ENCODE measurements around the gene AGAP1. TPM values are rescaled to one million over a fixed set of nuclear protein-coding genes. Genes with fewer than 3 reads are reported as not detected.

The AGAP1 gene
- total and polyA plus RNA-seq, 2 donors (not counting 3 experiments of a cell fraction or from before 2014, with no cell fraction given) = 10.2 to 20.9 TPM

DNA sequence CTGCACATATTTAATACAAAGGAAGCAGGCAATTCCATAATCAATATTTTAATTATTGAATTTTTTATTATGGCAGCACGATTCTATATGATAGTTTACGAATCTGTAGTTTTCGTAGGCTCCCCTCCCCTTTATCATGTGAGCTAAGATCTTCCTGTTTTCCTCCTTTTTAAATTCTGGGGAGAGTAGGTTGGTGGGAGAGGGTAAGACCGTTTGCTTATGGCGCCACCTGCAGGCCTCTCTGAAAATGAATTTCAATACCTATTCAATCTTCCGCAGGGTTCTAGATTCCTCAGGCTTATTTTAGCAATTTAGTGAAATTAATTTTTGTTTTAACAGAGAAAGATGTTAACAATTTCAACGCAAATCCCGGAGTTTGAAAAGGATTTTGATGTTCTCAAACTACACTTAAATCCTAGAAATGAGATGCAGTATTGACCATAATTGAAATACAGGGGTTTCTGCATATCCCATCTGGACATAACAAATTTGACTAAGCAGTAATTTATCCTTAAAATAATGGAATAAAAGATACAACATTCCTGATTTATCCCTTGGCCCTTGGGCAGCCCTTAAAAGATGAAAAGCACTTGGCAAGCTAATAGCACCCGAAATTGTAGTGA is 687.1 kb downstream of the AGAP1 start:
- dilution Hi-C loops (cut with MboI; ENCODE audit: extremely low pct_ligation_motif_present, low sequenced_read_pairs) = no loop called here
- BruUV-seq (replicated peaks) = no TSS peak
- H3K4me3 ChIP-seq (replicated peaks in 1 of 3; ENCODE audit: insufficient read depth in 1 of 3, low read depth in 1 of 3, low read length in 3 of 3) = peak overlapping the region in 1 of 3 experiments; percentile 65
- no peaks in the 10 kb centered on the region for H3K9me3 ChIP-seq (replicated peaks; ENCODE audit: control insufficient read depth, insufficient read depth, low read length)
- no peaks in the 10 kb centered on the region for H3K36me3 ChIP-seq (ENCODE audit: control insufficient read depth in 2 of 2, extremely low read depth in 1 of 2, insufficient read depth in 2 of 2, low read length in 2 of 2)
- H3K4me1 ChIP-seq (ENCODE audit: control insufficient read depth, extremely low read depth, insufficient read depth, low read length) = peaks cover 24% of the 10 kb centered on the region
- FAIRE-seq = peak; percentile 53
- ChIA-PET POLR2A (interaction anchor here (0.6 to 1.7 kb wide), 3 partner anchors 17 to 1409 kb away, joined by 3 to 5 read pairs (median 4); no protein-coding TSS in a partner anchor), CTCF (interaction anchor here (0.6 to 7.5 kb wide), 42 partner anchors 9 to 887 kb away, joined by 3 to 231 read pairs (median 4); partner anchors contain the start of gene GBX2)
- peak overlapping the region; percentile 93 for H3K9ac ChIP-seq (replicated peaks; ENCODE audit: extremely low read depth, insufficient read depth, low read length)
- intact Hi-C loops (cut with micrococcal nuclease) = loop anchor here (1.0 to 2.0 kb wide), 9 partner anchors 26 to 586 kb away; no protein-coding TSS in a partner anchor
- H3K27ac ChIP-seq (ENCODE audit: insufficient read depth, low read depth, low read length) = peak overlapping the region; percentile 99
- H3K4me2 ChIP-seq (ENCODE audit: insufficient read depth, low read length) = peak overlapping the region; percentile 98
- TF ChIP-seq POLR2AphosphoS5 (IDR thresholded peaks at IDR 0.05; ENCODE audit: insufficient read depth, low read depth, low read length) = no peak
- peak; percentile 61 to 65 for TF ChIP-seq CTCF (IDR thresholded peaks at IDR 0.05; ENCODE audit: extremely low read depth in 1 of 2, insufficient read depth in 1 of 2, low read depth in 1 of 2, low read length in 2 of 2)
- TF ChIP-seq JUN (IDR thresholded peaks at IDR 0.05; ENCODE audit: borderline replicate concordance, insufficient read depth, insufficient read length, low read depth) = no peak
- TF ChIP-seq, protein P1, sequence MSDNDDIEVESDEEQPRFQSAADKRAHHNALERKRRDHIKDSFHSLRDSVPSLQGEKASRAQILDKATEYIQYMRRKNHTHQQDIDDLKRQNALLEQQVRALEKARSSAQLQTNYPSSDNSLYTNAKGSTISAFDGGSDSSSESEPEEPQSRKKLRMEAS (IDR thresholded peaks at IDR 0.05; ENCODE audit: insufficient read depth, insufficient read length) = no peak
- TF ChIP-seq MYC (IDR thresholded peaks at IDR 0.05; ENCODE audit: low read depth, low read length) = no peak
- no peaks in the 10 kb centered on the region for H4K20me1 ChIP-seq (replicated peaks; ENCODE audit: control insufficient read depth, extremely low read depth, insufficient read depth, low read length)
- H3K27me3 ChIP-seq (ENCODE audit: control insufficient read depth in 2 of 2, insufficient read depth in 2 of 2, low read length in 2 of 2) = no peaks in the 10 kb centered on the region
- no peak overlapping the region for H2AFZ ChIP-seq (ENCODE audit: low read depth, low read length)
- no peaks in the 10 kb centered on the region for H3K9me1 ChIP-seq (replicated peaks; ENCODE audit: control insufficient read depth, extremely low read depth, insufficient read depth, low read length)
- peak; percentile 88 for DNase-seq (ENCODE audit: low read depth, low spot score)
- H3K79me2 ChIP-seq (ENCODE audit: control insufficient read depth, insufficient read depth, low read length) = no peaks in the 10 kb centered on the region

Small RNAs within 50 kb of the gene (small RNA-seq; reads per million reads assigned to genes)
- gene RF00019 (ENCODE audit: insufficient read depth, insufficient read length, low read depth, low replicate concordance) (not detected), gene RN7SL204P (ENCODE audit: insufficient read depth, insufficient read length, low read depth, low replicate concordance) (not detected), gene RNU7-127P (ENCODE audit: insufficient read depth, insufficient read length, low read depth, low replicate concordance) (not detected), gene TMSB10P1 (ENCODE audit: insufficient read depth, insufficient read length, low read depth, low replicate concordance) (not detected)

Data from endothelial cell of umbilical vein (primary cell).